KMS-11 (cell line): ENCODE measurements around the gene TSPAN9.

Source experiments
- H2AFZ ChIP-seq: fragments of 200-600 bp; sonication (generic); 2 replicates; pipeline ENCODE4 v1.6.1; 2016; ENCODE audit warnings: antibody characterized with exemption, mixed run types, low read depth
- H3K27ac ChIP-seq: fragments of 200-600 bp; sonication (generic); 2 replicates; pipeline ENCODE4 v1.6.1; 2016; ENCODE audit warnings: mild to moderate bottlenecking, mixed run types
- H3K27me3 ChIP-seq: fragments of 200-600 bp; sonication (generic); 2 replicates; pipeline ENCODE4 v1.6.1; 2017; ENCODE audit warnings: mild to moderate bottlenecking, low read depth, mixed run types, moderate library complexity; ENCODE audit not compliant: insufficient read depth
- H3K36me3 ChIP-seq: fragments of 200-600 bp; sonication (generic); 2 replicates; pipeline ENCODE4 v1.6.1; 2017; ENCODE audit warnings: mild to moderate bottlenecking, mixed run types; ENCODE audit not compliant: insufficient read depth
- H3K4me1 ChIP-seq: fragments of 200-600 bp; sonication (generic); 2 replicates; pipeline ENCODE4 v1.6.1; 2016; ENCODE audit warnings: mild to moderate bottlenecking, low read depth, mixed run types; ENCODE audit not compliant: poor library complexity, severe bottlenecking
- H3K4me2 ChIP-seq: fragments of 200-600 bp; sonication (generic); 2 replicates; pipeline ENCODE4 v1.7.0; 2016; ENCODE audit warnings: mild to moderate bottlenecking, mixed run types
- H3K4me3 ChIP-seq: fragments of 200-600 bp; sonication (generic); IDR thresholded peaks from 2 replicates; pipeline ENCODE4 v1.6.1; 2017; ENCODE audit warnings: low read depth, low read length, mixed read lengths; ENCODE audit not compliant: insufficient read depth
- H3K79me2 ChIP-seq: fragments of 200-600 bp; sonication (generic); 2 replicates; pipeline ENCODE4 v1.6.1; 2016; ENCODE audit warnings: low read depth, mixed run types; ENCODE audit not compliant: insufficient read depth
- H3K9ac ChIP-seq: fragments of 200-600 bp; sonication (generic); 2 replicates; pipeline ENCODE4 v1.6.1; 2016; ENCODE audit warnings: mild to moderate bottlenecking, mixed run types
- H4K20me1 ChIP-seq: fragments of 200-600 bp; sonication (generic); 2 replicates; pipeline ENCODE4 v1.6.1; 2016; ENCODE audit warnings: mild to moderate bottlenecking, mixed run types; ENCODE audit not compliant: insufficient read depth
- CTCF ChIP-seq: fragments of 200-600 bp; sonication (generic); conservative IDR thresholded peaks from 2 replicates; pipeline ENCODE4 v1.6.1; 2017; ENCODE audit warnings: low read depth, mild to moderate bottlenecking, antibody characterized with exemption, low read length, moderate library complexity, mixed read lengths

The TSPAN9 gene

GRCh38 chr12:3204143-3204542 is 127.0 kb downstream of the TSPAN9 start:
- H2AFZ ChIP-seq, result no peak overlapping the region
- no peak overlapping the region for H3K4me2 ChIP-seq
- H3K36me3 ChIP-seq, result no peaks in the 10 kb centered on the region
- H3K79me2 ChIP-seq, result no peaks in the 10 kb centered on the region
- H3K27me3 ChIP-seq, result no peaks in the 10 kb centered on the region
- TF ChIP-seq CTCF, result no peak
- no peaks in the 10 kb centered on the region for H4K20me1 ChIP-seq
- H3K4me1 ChIP-seq, result no peaks in the 10 kb centered on the region
- H3K9ac ChIP-seq, result no peak overlapping the region
- H3K4me3 ChIP-seq, result no peak overlapping the region
- H3K27ac ChIP-seq, result no peak overlapping the region

GRCh38 chr12:3204730-3205531 is 127.8 kb downstream of the TSPAN9 start:
- Histone ChIP-seq H3K4me1 (no peaks in the 10 kb centered on the region), H4K20me1 (no peaks in the 10 kb centered on the region), H3K27me3 (no peaks in the 10 kb centered on the region), H3K4me2 (no peak overlapping the region), H3K9ac (no peak overlapping the region), H3K79me2 (no peaks in the 10 kb centered on the region), H3K36me3 (no peaks in the 10 kb centered on the region), H3K27ac (no peak overlapping the region), H3K4me3 (no peak overlapping the region), H2AFZ (no peak overlapping the region)
- TF ChIP-seq CTCF, result no peak

GRCh38 chr12:3205742-3206519 is 128.8 kb downstream of the TSPAN9 start:
- no peaks in the 10 kb centered on the region for H3K79me2 ChIP-seq
- no peak for TF ChIP-seq CTCF
- no peaks in the 10 kb centered on the region for H4K20me1 ChIP-seq
- no peaks in the 10 kb centered on the region for H3K36me3 ChIP-seq
- no peak overlapping the region for H3K27ac ChIP-seq
- no peaks in the 10 kb centered on the region for H3K27me3 ChIP-seq
- no peaks in the 10 kb centered on the region for H3K4me1 ChIP-seq
- H2AFZ ChIP-seq, result no peak overlapping the region
- H3K9ac ChIP-seq, result no peak overlapping the region
- no peak overlapping the region for H3K4me2 ChIP-seq
- no peak overlapping the region for H3K4me3 ChIP-seq

- Histone ChIP-seq H4K20me1 (no peaks in the 10 kb centered on the region), H2AFZ (no peak overlapping the region), H3K36me3 (no peaks in the 10 kb centered on the region), H3K79me2 (no peaks in the 10 kb centered on the region), H3K27ac (no peak overlapping the region), H3K9ac (no peak overlapping the region), H3K4me1 (no peaks in the 10 kb centered on the region), H3K27me3 (no peaks in the 10 kb centered on the region), H3K4me2 (no peak overlapping the region), H3K4me3 (no peak overlapping the region)
- no peak for TF ChIP-seq CTCF
Observed at GRCh38 chr12:3206536-3207072, 129.4 kb downstream of the TSPAN9 start.
